PFSK-1 (cell line): ENCODE data around the gene KANSL2.

Experiments
- FOXP2 ChIP-seq: optimal IDR thresholded peaks from 2 replicates; pipeline ENCODE3; 2011; ENCODE audit warnings: borderline replicate concordance, control low read depth, inconsistent platforms; ENCODE audit not compliant: insufficient read depth; ENCODE audit errors: extremely low read length, extremely low read depth
- REST ChIP-seq, 2 experiments: IDR thresholded peaks; 2 replicates each; pipeline versions ENCODE4 v1.6.1 to v1.8.0; 2011 to 2012; ENCODE audit warnings: low read depth in 2 of 2, low read length in 2 of 2, control low read depth in 1 of 2, inconsistent platforms in 1 of 2, mild to moderate bottlenecking in 1 of 2, moderate library complexity in 1 of 2; ENCODE audit not compliant: insufficient read depth in 1 of 2
- TAF1 ChIP-seq: IDR thresholded peaks from 2 replicates; pipeline ENCODE4 v1.6.1; 2012; ENCODE audit warnings: low read length, control low read depth, borderline replicate concordance; ENCODE audit not compliant: insufficient read depth

GRCh38 chr12:48627556-48627955 lies 54.5 kb downstream of the KANSL2 start:
- TF ChIP-seq TAF1 (no peak), REST (IDR thresholded peaks at IDR 0.05; ENCODE audit: insufficient read depth in 1 of 2, low read depth in 2 of 2, low read length in 2 of 2) (no peak), FOXP2 (no peak)
